Embryonic facial prominence (tissue), 1 donor: Measurements from ENCODE around the gene IL5.
A peak's percentile ranks its signal among the peaks of the same experiment; 100 is the strongest.
"Not testable (repeated sequence)": the region's sequence is repeated elsewhere in the genome, so short reads cannot be mapped to it uniquely, and the experiment has no call there.

Source experiments
- DNase-seq: peaks from one replicate; pipeline ENCODE4 v3.0.0-alpha.2; 2016; ENCODE audit errors: extremely low spot score

Gene IL5

DNA sequence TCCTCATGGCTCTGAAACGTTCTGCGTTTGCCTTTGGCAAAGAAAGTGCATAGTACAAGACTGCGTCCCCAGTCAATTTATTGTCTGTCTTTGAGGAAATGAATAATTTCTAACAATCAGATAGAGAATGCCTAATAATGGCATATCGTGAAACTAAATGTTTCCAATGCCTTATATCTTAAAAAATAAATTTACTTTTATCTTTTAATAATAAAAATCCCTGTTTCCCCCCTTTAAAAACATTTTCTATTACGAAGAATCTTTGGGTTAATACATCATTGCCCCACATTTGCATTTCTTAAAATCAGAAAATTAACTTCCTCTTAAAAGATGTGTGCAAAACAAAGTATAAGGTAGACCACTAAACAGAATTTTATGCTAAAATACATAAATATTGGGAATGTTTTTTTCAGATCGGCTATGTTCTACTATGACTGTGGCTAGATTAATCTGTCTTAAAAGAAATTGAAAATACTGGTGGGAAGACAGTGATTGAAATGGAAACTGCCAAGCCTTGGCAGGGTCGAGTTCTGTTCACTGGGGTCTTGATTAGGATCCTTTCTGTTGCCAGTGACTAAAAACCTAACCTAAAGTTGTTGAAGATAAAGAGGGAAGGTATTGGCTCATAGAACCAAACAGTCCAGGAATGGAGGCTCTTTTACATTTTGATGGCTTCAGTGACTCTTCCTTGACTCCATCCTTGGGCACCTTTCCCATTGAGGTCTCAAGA, at the start of gene IL5:
Gene IL5, minus strand, starts transcription at position 51 of the 730 bp plus-strand sequence. Its CDS starts 44 bp downstream, at position 7.
- DNase-seq, result no peak

DNA sequence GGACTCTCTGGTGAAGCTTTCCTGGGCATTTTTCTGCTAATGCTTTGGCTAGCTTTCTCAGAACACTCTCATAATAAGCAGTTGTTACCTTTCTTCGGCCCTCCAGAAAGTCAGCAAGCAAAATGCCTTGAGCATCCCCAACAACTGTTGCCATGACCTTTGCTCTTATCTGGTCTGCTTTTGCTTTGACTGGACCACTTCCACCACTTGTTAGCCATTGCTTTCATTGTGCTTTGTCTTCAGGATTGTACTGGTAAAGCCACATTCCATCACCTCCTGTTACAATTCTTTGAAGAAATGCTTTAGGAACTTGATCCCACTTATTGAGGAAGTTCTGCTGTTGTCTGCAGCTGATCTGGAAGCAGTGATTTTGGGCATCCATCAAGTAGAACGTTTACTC, 49.2 kb upstream of the IL5 start:
- no peak for DNase-seq

DNA sequence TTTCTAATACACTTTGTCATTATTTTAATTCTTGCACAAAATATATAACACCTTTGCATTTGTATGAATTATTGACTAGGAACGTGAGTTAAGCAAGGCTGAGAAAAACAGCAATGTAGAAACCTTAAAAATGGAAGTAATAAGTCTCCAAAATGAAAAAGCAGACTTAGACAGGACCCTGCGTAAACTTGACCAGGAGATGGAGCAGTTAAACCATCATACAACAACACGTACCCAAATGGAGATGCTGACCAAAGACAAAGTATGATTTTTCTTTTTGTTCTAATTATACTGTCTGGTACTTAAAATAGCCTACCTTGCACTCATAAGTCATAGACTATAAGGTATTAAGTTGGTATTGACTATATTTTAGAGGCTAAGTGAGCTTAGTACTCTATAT, 47.8 kb upstream of the IL5 start:
- DNase-seq, result no peak

DNA sequence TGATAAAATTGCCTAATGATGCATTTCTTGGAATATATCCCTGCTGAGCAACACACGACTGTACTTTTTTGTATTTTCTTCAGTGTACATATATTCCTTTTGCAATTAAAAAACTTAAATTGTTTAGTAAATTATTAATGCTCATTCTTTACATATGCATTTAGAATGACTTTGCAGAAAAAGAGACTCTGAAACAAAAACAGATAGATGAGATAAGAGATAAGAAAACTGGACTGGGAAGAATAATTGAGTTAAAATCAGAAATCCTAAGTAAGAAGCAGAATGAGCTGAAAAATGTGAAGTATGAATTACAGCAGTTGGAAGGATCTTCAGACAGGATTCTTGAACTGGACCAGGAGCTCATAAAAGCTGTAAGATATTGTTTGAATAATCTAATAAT, 46.1 kb upstream of the IL5 start:
- no peak for DNase-seq

DNA sequence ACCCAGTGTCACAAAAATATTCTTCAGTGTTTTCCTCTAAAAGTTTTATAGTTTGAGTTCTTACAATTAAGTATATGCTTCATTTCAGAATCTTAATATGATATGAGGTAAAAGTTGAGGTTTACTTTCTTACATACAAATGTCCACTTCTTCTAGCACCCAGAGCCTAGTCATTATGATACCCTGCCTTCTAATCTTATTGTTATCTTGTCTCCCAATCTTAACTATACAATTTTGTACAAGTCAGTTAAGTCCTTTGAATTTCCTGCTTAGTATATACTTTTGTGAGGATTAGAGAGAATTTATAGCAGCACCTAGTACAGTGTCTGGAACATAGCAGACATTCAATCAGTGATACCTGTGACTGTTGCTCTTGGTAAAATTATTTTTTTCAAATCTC, 42.7 kb upstream of the IL5 start:
- no peak for DNase-seq

DNA sequence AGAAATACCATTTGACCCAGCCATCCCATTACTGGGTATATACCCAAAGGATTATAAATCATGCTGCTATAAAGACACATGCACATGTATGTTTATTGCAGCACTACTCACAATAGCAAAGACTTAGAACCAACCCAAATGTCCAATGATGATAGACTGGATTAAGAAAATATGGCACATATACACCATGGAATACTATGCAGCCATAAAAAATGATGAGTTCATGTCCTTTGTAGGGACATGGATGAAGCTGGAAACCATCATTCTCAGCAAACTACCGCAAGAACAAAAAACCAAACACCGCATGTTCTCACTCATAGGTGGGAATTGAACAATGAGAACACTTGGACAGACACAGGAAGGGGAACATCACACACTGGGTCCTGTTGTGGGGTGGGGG, 41.2 kb upstream of the IL5 start:
- not testable (repeated sequence) for DNase-seq

DNA sequence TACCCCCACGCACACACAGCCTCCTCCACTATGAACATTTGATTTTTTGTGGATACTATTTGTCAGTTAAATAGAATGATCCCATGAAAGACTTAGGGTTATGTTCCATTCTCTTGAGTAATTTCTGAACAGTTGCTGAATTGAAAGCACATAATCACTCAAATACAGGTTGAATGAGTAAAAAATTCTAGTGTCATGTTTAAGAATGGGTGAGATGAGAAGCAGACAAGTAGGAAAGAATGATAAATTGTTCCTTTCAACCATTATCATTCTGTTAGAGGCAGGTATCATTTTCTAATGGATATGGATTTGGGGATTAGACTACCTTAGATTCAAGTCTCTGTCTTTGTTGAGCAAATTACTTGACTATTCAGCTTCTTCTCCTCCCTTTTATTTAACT, 32.8 kb upstream of the IL5 start:
- no peak for DNase-seq

DNA sequence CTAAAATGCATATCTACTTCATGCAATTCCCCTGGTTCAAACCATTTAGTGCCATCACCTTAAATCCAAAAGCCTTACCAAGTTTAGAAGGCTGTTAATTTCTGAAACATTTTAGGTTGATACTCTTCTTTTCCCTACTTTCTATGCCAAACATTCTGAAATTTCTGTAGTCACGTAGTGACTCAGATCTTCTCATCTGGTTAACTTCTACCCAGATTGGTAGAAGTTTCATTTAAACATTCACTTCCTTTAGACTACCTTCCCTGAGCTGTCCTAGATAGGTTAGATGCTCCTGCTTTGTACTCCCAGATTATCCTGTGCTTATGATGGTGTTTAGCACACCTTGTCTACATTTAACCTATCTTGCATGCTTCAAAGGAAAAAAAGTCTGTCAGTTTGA, 23.3 kb upstream of the IL5 start:
- DNase-seq, result no peak

DNA sequence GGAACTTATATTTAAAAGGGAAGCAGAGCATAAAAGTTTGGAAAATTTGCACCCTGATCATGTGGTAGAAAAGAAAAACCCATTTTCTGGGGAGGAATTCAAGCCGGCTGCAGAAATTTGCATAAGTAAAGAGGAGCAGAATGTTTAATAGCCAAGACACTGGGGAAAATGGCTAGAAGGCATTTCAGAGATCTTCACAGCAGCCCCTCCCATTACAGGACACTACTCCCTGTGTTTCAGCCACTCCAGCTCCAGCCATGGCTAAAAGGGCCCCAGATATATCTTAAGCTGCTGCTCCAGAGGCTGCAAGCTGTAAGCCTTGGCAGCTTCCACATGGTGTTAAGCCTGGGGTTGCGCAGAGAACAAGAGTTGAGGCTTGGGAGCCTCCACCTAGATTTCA, 21.2 kb upstream of the IL5 start:
- DNase-seq, result not testable (repeated sequence)

DNA sequence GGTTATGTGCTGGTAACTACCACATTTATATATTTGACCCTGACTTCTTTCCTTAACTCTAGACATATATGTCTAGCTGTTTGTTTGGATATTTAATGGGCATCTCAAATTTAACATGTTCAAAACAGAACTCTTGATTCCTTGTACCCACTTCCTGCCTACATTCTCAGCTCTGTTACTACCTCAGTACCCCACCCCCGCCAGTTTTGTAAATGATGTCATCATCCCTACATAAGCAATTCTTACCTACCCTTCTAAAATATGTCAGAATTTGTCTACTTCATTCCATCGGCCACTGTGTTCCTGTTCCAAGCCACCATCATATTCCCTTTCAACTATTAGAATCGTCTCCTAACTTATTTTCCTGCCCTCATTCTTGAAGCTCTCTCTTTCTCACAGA, 18.3 kb upstream of the IL5 start:
- DNase-seq, result no peak

DNA sequence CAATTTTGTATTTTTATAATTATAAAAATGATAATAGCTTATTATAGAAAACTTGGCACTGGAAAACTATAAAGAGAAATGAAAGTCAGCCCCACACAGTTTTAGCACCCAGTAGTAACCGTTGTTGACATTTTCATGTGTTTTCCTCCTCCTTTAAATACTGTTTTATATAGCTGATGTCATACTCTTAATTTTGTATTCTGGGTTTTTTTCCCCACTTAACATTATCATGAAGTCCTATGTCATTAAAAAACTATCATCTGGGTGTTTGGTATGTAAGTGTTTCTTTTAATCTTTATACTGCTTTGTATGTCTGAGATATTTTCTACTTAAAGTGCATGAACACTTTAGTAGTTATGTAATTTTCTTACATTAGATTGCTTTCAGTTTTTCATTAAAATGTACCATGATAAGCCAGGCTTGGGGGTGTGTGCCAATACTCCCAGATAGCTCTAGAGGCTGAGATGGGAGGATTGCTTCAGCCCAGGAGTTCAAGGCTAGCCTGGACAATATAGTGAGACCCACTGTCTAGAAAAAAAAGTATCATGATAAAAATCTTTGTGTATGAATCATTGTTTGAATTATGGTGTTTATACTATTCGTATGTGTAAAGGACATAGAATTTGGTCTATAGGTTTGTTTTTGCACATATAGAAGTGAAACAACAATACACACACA, 16.2 kb upstream of the IL5 start:
- no peak for DNase-seq

DNA sequence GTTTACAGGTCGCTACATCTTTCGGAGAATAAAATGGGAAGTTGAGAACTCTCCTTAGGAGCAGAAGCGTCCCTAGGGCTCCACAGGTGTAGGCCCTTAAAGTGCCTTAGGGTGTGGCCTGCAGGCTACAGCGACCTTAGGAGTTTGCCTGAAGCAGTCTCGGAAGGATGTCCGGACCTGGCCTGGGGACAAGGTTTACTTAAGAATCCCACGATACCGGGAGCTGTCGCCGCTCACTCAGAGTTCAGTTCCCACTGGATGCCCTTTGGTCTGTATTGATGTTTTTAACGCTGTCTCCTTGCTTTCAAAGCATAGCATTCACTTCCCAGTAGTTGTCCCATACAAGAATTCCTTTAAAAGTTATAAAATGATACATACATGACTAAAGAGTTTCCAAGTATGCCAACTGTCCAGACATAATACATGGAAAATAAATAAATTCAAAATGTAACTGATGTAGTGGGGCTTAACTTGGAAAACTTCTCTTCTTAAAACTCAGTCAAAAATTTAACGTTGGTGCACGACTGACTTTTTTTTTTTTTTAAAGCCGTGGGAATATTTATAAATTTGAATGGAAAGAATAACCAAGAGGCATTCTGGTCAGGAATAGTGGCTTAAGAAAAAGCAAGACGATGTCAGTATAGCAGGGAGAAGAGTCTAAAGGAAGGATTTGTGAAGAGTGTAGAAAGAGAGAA, 14.3 kb upstream of the IL5 start:
- DNase-seq, result no peak

DNA sequence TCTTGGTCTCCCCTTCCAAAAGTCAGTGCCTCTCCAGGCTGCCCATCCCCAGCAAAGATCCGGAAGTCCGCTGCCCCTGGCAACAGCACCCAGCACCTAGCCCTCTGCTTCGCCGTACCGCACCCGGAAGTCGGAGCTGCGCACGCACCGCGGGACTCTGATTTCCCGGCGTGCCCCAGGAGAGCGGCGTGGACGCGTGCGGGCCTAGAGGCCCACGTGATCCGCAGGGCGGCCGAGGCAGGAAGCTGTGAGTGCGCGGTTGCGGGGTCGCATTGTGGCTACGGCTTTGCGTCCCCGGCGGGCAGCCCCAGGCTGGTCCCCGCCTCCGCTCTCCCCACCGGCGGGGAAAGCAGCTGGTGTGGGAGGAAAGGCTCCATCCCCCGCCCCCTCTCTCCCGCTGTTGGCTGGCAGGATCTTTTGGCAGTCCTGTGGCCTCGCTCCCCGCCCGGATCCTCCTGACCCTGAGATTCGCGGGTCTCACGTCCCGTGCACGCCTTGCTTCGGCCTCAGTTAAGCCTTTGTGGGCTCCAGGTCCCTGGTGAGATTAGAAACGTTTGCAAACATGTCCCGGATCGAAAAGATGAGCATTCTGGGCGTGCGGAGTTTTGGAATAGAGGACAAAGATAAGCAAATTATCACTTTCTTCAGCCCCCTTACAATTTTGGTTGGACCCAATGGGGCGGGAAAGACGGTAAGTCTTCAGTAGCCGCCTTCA, 13.6 kb upstream of the IL5 start, which contains the start of gene RAD50:
Gene RAD50, plus strand, starts transcription at position 215 of the 715 bp plus-strand sequence. Its CDS starts 348 bp downstream, at position 563.
- DNase-seq, result peak; percentile 55

DNA sequence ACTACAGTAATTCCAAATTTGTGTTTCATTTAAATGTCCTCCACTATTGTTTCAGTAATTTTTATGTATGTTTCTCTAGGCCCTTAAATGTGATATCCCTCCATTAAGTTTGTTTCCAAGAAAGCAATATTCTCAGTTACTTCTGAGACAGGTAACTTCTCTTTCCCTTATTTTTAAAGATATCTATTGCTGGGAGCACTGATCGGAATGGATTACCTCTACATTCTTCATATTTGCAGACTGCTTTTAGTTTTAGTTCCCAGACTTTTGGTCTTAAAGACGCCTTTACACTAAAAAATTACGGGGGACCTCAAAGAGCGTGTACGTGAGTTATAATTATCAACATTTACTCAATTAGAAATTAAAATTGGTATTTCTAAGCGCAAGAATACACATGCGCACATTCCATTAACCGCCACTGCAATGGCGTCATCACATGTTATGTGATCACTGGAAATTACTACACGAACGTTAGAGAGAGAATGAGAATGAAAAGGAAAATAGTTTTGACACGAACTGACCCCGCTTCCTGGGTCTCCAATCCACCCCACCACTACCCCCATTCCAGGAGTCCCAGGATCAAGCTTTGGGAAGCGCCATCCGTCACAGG, 12.9 kb upstream of the IL5 start:
- no peak for DNase-seq

DNA sequence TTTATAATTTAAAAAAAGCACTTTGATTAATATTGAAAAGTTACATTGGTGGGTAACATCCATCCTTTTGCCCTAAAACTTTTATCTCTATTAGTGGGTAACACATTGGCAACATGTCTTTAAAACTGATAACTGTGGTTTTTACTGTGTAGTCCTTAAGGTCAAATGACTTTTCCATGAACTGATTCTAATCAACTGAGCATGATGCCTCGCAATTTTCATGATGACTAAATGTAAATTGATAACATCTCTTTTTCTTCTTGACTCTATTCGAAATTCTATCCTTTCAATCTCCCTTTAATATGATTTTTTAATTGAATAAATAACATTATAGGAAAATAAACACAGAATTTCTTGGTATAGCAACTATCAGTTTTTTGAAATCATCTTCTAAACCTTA, 6.3 kb upstream of the IL5 start:
- no peak for DNase-seq

DNA sequence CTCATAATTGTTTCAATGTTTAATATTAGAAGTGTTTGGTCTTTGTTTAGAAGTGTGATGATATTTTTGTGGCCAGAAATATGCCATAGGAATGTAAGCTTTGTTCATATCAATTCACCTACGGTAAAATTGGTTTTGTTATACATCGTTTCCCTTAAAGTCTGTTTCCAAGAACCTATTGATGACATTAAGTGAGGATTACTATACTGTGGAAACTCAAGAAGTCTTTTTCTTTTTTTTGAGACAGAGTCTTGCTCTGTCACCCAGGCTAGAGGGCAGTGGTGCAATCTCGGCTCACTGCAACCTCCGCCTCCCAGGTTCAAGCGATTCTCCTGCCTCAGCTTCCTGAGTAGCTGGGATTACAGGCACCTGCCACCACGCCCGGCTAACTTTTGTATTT, 5.5 kb upstream of the IL5 start:
- DNase-seq, result not testable (repeated sequence)

DNA sequence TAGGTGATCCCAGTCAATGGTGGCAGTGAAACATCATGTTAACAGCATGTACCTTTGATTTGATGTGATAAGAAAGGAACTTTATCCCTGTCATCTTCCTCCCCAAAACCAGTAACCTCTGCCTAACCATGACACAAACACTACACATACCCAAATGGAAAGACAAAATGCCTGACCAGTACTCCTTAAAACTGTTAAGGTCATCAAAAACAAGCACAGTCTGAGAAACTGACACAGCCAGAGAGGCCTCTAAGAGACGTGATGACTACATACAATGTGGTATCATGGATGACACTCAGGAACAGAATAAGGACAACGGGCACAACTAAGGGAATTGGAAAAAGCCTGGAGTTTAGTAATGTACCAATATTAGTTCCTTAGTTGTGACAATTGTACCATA, 3.9 kb upstream of the IL5 start:
- no peak for DNase-seq

DNA sequence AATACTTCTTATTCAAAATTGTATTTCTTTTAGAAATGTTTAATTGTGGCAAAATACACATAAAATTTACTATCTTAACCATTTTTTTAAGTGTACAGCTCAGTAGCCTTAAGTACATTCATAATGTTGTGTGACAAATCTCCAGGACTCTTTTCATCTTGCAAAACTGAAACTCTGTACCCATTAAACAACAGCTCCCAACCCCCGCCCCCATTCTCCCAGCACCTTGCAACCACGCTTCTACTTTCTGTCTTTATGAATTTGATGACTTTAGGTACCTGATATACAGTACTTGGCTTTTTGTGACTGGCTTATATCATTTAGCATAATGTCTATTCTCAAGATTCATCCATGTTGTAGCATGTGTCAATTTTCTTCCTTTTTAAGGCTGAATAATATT, 2.8 kb upstream of the IL5 start:
- DNase-seq, result no peak

DNA sequence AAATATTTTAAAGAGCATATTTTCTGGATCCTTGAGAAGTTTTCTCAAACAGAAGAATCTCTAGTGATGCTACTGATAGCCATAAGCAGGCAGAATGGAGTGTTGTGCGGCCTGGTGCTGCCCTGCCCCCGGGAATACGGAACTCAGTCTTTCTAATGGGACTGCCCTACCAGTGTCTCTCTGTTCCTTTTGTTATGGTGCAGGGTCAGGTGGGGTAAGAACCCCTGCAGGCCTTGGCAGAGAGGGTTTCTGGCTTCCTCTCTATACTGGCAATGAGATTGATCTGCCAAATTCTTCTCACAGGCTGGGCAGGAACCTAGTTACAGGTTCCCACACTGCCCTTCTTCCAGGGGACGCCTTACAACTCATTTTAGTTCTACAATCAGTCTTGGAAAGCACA, 2.6 kb downstream of the IL5 start:
- no peak for DNase-seq

DNA sequence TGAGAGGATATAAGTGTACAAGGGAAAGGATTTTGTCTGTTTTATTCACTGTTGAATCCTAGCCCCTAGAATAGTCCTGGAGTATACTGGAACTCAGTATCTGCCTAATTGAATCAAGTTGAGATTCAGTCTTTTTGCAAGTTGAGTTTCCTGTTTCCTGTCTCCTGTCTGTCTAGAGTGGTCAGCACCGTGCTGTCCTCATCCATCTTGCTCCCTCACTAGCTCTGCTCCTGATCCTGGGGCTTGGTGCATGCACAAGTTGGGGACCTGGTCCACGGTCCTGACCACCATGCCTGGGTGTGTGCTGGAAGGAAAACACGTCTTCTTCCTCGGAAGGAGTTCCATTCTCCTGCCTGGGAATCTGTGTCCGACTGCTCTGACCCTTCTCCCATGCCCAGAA, 3.2 kb downstream of the IL5 start:
- DNase-seq, result no peak

DNA sequence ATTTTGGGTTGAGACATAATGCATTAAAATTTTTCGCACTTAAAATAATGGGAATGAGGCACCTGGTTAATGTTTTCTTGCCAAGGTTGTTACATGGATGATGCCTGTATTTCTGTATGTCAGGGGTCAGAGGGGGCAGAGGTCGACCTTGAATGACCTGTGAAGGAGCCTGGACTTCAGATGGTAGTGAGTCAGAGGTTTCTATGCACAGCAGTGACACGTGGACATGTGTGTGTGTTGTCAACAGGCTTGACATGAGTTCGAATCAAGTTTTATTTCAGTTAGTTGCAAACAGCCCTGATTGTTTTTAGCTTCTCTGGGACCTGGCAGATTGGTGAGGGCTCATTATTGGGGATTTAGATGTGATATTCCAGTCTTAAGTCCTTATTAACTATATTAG, 3.6 kb downstream of the IL5 start:
- no peak for DNase-seq

DNA sequence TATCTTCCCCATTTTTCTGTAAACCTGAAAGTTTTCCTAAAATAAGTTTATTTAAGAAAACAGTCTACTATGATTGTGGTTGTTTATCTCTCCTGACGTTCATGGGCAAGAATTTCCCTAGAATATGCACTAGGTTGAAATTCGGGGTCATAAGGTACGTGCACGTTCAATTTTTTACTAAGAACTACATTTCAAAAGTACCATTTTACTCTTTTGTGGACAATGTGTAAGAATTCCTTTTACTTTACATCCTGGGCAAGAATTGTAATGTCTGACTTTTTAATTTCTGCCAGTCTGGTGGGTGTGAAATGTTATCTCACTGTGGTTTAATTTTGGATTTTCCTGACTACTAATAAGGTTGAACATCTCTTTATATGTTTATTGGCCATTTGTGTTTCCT, 12.4 kb downstream of the IL5 start:
- DNase-seq, result no peak
